Measurements from ENCODE around the gene GAK. TPM values are rescaled to one million over a fixed set of nuclear protein-coding genes. Genes with fewer than 3 reads are reported as not detected.

The GAK gene
- total RNA-seq, 1 donor from 2014 or later, result 27.6 TPM

- peaks cover 4% of the 10 kb centered on the region for H4K20me1 ChIP-seq (ENCODE audit: low read depth)
- no peaks in the 10 kb centered on the region for H3K9me3 ChIP-seq (ENCODE audit: low read depth)
- no peak for DNase-seq (ENCODE audit: low spot score)
- Mint-ChIP-seq H3K9me3 (no peaks in the 10 kb centered on the region), H3K27me3 (ENCODE audit: insufficient read depth, low read depth) (peaks cover 1% of the 10 kb centered on the region), H3K4me3 (no peak overlapping the region), H3K36me3 (peaks cover 3% of the 10 kb centered on the region), H3K4me1 (peaks cover 3% of the 10 kb centered on the region), H3K27ac (no peak overlapping the region)
- H3F3A ChIP-seq (ENCODE audit: low read depth), result no peaks in the 10 kb centered on the region
- no peak overlapping the region for H3K27ac ChIP-seq
- H3K36me3 ChIP-seq, result no peaks in the 10 kb centered on the region
- no peak overlapping the region for H3K9ac ChIP-seq
- no peak overlapping the region for H3K4me3 ChIP-seq
- no peaks in the 10 kb centered on the region for H3K79me2 ChIP-seq (ENCODE audit: low read depth)
- H3K27me3 ChIP-seq, result peaks cover 20% of the 10 kb centered on the region
- H3K4me2 ChIP-seq, result no peak overlapping the region
- no peaks in the 10 kb centered on the region for H3K4me1 ChIP-seq
- no peak for TF ChIP-seq EZH2phosphoT487 (IDR thresholded peaks at IDR 0.05)
- no peak for TF ChIP-seq EZH2 (IDR thresholded peaks at IDR 0.05)
- no peak for TF ChIP-seq CTCF (IDR thresholded peaks at IDR 0.05)
- no peak overlapping the region for H2AFZ ChIP-seq (replicated peaks)
These were observed 31.4 kb upstream of the GAK start for GRCh38 chr4:963276-964225.

- no peak overlapping the region for H3K27ac Mint-ChIP-seq
- H3K9me3 Mint-ChIP-seq, result no peaks in the 10 kb centered on the region
- no peak overlapping the region for H3K4me3 Mint-ChIP-seq
- DNase-seq (ENCODE audit: low spot score), result no peak
- no peak for TF ChIP-seq EZH2phosphoT487 (IDR thresholded peaks at IDR 0.05)
- Histone ChIP-seq H3K36me3 (no peaks in the 10 kb centered on the region), H3K27me3 (peaks cover 9% of the 10 kb centered on the region), H3K9ac (no peak overlapping the region), H2AFZ (replicated peaks) (no peak overlapping the region), H3K79me2 (ENCODE audit: low read depth) (no peaks in the 10 kb centered on the region), H3K4me1 (no peaks in the 10 kb centered on the region), H3K9me3 (ENCODE audit: low read depth) (no peaks in the 10 kb centered on the region), H3K4me3 (no peak overlapping the region), H3K27ac (no peak overlapping the region), H4K20me1 (ENCODE audit: low read depth) (no peaks in the 10 kb centered on the region), H3F3A (ENCODE audit: low read depth) (no peaks in the 10 kb centered on the region), H3K4me2 (no peak overlapping the region)
- peaks cover 4% of the 10 kb centered on the region for H3K36me3 Mint-ChIP-seq
- H3K4me1 Mint-ChIP-seq, result peaks cover 3% of the 10 kb centered on the region
- peaks cover 3% of the 10 kb centered on the region for H3K27me3 Mint-ChIP-seq (ENCODE audit: insufficient read depth, low read depth)
These were observed 30.4 kb upstream of the GAK start for GRCh38 chr4:962231-963208.

- Histone ChIP-seq H3K9me3 (ENCODE audit: low read depth) (no peaks in the 10 kb centered on the region), H3K27ac (no peak overlapping the region), H3K9ac (no peak overlapping the region), H3K4me1 (no peaks in the 10 kb centered on the region), H3K4me2 (no peak overlapping the region), H4K20me1 (ENCODE audit: low read depth) (no peaks in the 10 kb centered on the region), H3K79me2 (ENCODE audit: low read depth) (no peaks in the 10 kb centered on the region), H3F3A (ENCODE audit: low read depth) (no peaks in the 10 kb centered on the region), H3K27me3 (peaks cover under 1% of the 10 kb centered on the region), H3K36me3 (no peaks in the 10 kb centered on the region), H3K4me3 (no peak overlapping the region), H2AFZ (replicated peaks) (no peak overlapping the region)
- TF ChIP-seq CTCF (IDR thresholded peaks at IDR 0.05) (no peak), EZH2 (IDR thresholded peaks at IDR 0.05) (no peak), EZH2phosphoT487 (IDR thresholded peaks at IDR 0.05) (no peak)
- H3K4me1 Mint-ChIP-seq, result peaks cover 3% of the 10 kb centered on the region
- peaks cover 3% of the 10 kb centered on the region for H3K27me3 Mint-ChIP-seq (ENCODE audit: insufficient read depth, low read depth)
- H3K36me3 Mint-ChIP-seq, result peaks cover 6% of the 10 kb centered on the region
- no peaks in the 10 kb centered on the region for H3K9me3 Mint-ChIP-seq
- no peak for DNase-seq (ENCODE audit: low spot score)
- H3K4me3 Mint-ChIP-seq, result no peak overlapping the region
- no peak overlapping the region for H3K27ac Mint-ChIP-seq
These were observed 29.5 kb upstream of the GAK start for GRCh38 chr4:961351-962230.
